Mesenchymal stem cell (in vitro differentiated cells and primary cell): ENCODE data around the gene NRROS.

Source experiments
- DNase-seq: peaks from one replicate; pipeline ENCODE4 v3.0.0-alpha.2; 2013
- H2AFZ ChIP-seq: one replicate; pipeline ENCODE4 v1.6.1; 2013; ENCODE audit warnings: low read depth, mild to moderate bottlenecking, control low read depth, inconsistent platforms, low read length, moderate library complexity
- H2AK5ac ChIP-seq: 2 replicates; pipeline ENCODE4 v1.6.1; 2013; ENCODE audit warnings: low read length, moderate library complexity, mild to moderate bottlenecking, inconsistent platforms; ENCODE audit not compliant: severe bottlenecking
- H2BK120ac ChIP-seq: one replicate; pipeline ENCODE4 v1.6.1; 2013; ENCODE audit warnings: low read depth, mild to moderate bottlenecking, inconsistent platforms, low read length, moderate library complexity
- H2BK12ac ChIP-seq, 2 experiments: one replicate each; pipeline ENCODE4 v1.6.1; 2013; ENCODE audit warnings: inconsistent platforms in 2 of 2, low read length in 2 of 2, mild to moderate bottlenecking in 2 of 2, moderate library complexity in 2 of 2, control low read depth in 1 of 2
- H2BK15ac ChIP-seq: one replicate; pipeline ENCODE4 v1.6.1; 2013; ENCODE audit warnings: mild to moderate bottlenecking, low read depth, inconsistent platforms; ENCODE audit not compliant: poor library complexity, severe bottlenecking
- H2BK5ac ChIP-seq: 2 replicates; pipeline ENCODE4 v1.6.1; 2013; ENCODE audit warnings: low read depth, mild to moderate bottlenecking, low read length, control low read depth, inconsistent platforms; ENCODE audit not compliant: poor library complexity, severe bottlenecking
- H3K14ac ChIP-seq, 2 experiments: one replicate each; pipeline ENCODE4 v1.6.1; 2013; ENCODE audit warnings: inconsistent platforms in 2 of 2, low read length in 2 of 2, control low read depth in 1 of 2, mild to moderate bottlenecking in 1 of 2, moderate library complexity in 1 of 2
- H3K18ac ChIP-seq, 2 experiments: one replicate each; pipeline ENCODE4 v1.6.1; 2013; ENCODE audit warnings: inconsistent platforms in 2 of 2, low read length in 2 of 2, control low read depth in 1 of 2, low read depth in 1 of 2, mild to moderate bottlenecking in 1 of 2
- H3K23ac ChIP-seq, 2 experiments: one replicate each; pipeline ENCODE4 v1.6.1; 2013; ENCODE audit warnings: inconsistent platforms in 2 of 2, low read length in 2 of 2, mild to moderate bottlenecking in 2 of 2, moderate library complexity in 2 of 2, control low read depth in 1 of 2
- H3K27ac ChIP-seq: 2 replicates; pipeline ENCODE4 v1.5.1; 2013; ENCODE audit warnings: mild to moderate bottlenecking, moderate library complexity, low read length, control low read depth, inconsistent platforms; ENCODE audit not compliant: poor library complexity, severe bottlenecking
- H3K27me3 ChIP-seq, 2 experiments: 2 replicates each; pipeline versions ENCODE4 v1.6.1 to v1.7.0; 2013; ENCODE audit warnings: low read length in 2 of 2, mild to moderate bottlenecking in 2 of 2, moderate library complexity in 2 of 2, control low read depth in 1 of 2, inconsistent platforms in 1 of 2; ENCODE audit not compliant: control insufficient read depth in 1 of 2, insufficient read depth in 1 of 2
- H3K36me3 ChIP-seq, 2 experiments: 2 replicates each; pipeline versions ENCODE4 v1.6.1 to v1.7.0; 2013; ENCODE audit warnings: low read length in 2 of 2, control low read depth in 1 of 2, inconsistent platforms in 1 of 2, low read depth in 1 of 2, mild to moderate bottlenecking in 1 of 2; ENCODE audit not compliant: insufficient read depth in 2 of 2, control insufficient read depth in 1 of 2
- H3K4ac ChIP-seq, 2 experiments: one replicate each; pipeline ENCODE4 v1.6.1; 2013; ENCODE audit warnings: inconsistent platforms in 2 of 2, low read length in 2 of 2, mild to moderate bottlenecking in 2 of 2, moderate library complexity in 2 of 2, control low read depth in 1 of 2, low read depth in 1 of 2
- H3K4me1 ChIP-seq: 2 replicates; pipeline ENCODE4 v1.6.1; 2013; ENCODE audit warnings: low read depth, low read length, control low read depth; ENCODE audit not compliant: control insufficient read depth, insufficient read depth
- H3K4me2 ChIP-seq: 2 replicates; pipeline ENCODE4 v1.6.1; 2013; ENCODE audit warnings: low read length, mild to moderate bottlenecking, inconsistent platforms; ENCODE audit not compliant: poor library complexity, severe bottlenecking
- H3K4me3 ChIP-seq, 2 experiments: 2 replicates each; pipeline versions ENCODE4 v1.5.1 to v1.7.0; 2013; ENCODE audit warnings: low read length in 2 of 2, mild to moderate bottlenecking in 2 of 2, control low read depth in 1 of 2, low read depth in 1 of 2; ENCODE audit not compliant: insufficient read depth in 1 of 2
- H3K79me1 ChIP-seq: replicated peaks from 2 replicates; pipeline ENCODE4 v1.6.1; 2013; ENCODE audit warnings: mild to moderate bottlenecking, control low read depth, low read length, inconsistent platforms; ENCODE audit not compliant: poor library complexity, severe bottlenecking
- H3K9ac ChIP-seq: 2 replicates; pipeline ENCODE4 v1.7.0; 2013; ENCODE audit warnings: mild to moderate bottlenecking, low read length, moderate library complexity
- H3K9me3 ChIP-seq: 2 replicates; pipeline ENCODE4 v1.7.0; 2013; ENCODE audit warnings: mild to moderate bottlenecking, low read length; ENCODE audit not compliant: control insufficient read depth
- H4K8ac ChIP-seq: one replicate; pipeline ENCODE4 v1.6.1; 2013; ENCODE audit warnings: inconsistent platforms, mild to moderate bottlenecking, low read length, moderate library complexity
- H4K91ac ChIP-seq: one replicate; pipeline ENCODE4 v1.6.1; 2013; ENCODE audit warnings: mild to moderate bottlenecking, low read length, inconsistent platforms
- WGBS: methylation state at CpG from one replicate; pipeline ENCODE4 v1.1.7; 2013; ENCODE audit warnings: mixed read lengths; 5-methylcytosine and 5-hydroxymethylcytosine counted together

NRROS gene

DNA sequence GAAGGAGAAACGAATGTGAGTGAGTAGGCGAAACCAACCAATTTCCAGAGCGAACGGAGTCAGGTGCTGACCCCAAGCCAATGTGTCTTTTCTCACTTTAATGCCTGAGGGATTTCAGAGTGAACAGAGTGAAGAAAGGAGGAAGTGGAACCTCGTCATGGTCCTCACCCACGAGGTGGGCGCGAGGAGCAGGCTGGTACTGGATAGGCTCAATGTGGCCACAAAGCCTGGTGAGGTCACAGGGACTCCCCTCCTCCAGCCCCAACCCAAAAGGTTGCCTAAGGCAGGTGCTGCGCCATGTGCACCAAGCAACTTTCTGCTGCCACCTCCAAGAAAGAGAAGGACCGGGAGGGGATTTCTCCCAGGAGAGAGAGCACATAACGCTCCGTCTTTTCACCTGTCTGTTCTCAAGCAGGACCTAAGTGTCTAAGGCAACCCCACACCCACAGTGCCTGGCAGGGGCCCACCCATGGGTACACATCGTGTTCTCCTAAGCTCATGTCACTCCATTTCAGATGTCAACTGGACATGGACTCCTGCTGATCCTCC, 3.8 kb downstream of the NRROS start:
- H4K8ac ChIP-seq, result no peak overlapping the region
- no peak overlapping the region for H4K91ac ChIP-seq
- no peak overlapping the region for H3K4ac ChIP-seq
- H3K23ac ChIP-seq, result no peak overlapping the region
- H3K36me3 ChIP-seq, result no peaks in the 10 kb centered on the region
- H3K27ac ChIP-seq, result no peak overlapping the region
- no peak overlapping the region for H2AK5ac ChIP-seq
- H3K14ac ChIP-seq, result no peak overlapping the region
- WGBS, result 92% methylated on average over 13 of the region's 13 CpGs
- DNase-seq, result no peak
- no peak overlapping the region for H2BK15ac ChIP-seq
- no peak overlapping the region for H2AFZ ChIP-seq
- H2BK5ac ChIP-seq, result no peak overlapping the region
- H3K4me2 ChIP-seq, result no peak overlapping the region
- H2BK12ac ChIP-seq, result no peak overlapping the region
- H3K27me3 ChIP-seq, result peaks cover 0 to 22% of the 10 kb centered on the region in 2 experiments
- no peaks in the 10 kb centered on the region for H3K79me1 ChIP-seq
- no peak overlapping the region for H3K4me3 ChIP-seq
- H3K9me3 ChIP-seq, result no peaks in the 10 kb centered on the region
- no peak overlapping the region for H3K9ac ChIP-seq
- peaks cover 4% of the 10 kb centered on the region for H3K4me1 ChIP-seq
- no peak overlapping the region for H2BK120ac ChIP-seq
- no peak overlapping the region for H3K18ac ChIP-seq

DNA sequence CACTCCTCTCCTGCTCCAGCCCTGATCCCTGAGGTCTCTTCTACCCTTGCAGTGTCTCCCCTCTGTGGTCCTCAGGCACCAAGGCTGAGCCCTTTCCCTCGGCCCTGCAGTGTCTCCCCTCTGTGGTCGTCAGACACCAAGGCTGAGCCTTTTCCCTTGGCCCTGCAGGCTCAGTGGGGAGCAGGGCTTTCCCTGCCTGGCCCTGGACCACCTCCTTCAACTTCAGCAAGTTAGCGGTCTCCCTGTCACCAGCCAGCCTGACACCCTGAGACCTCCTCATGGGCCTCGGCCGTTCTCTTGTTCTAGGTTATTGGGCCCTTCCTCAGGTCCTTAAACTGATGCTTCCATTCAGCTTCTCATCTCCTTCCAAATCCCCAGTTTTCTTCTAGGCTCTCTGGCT, 4.3 kb downstream of the NRROS start:
- Histone ChIP-seq H3K14ac (no peak overlapping the region), H3K27ac (no peak overlapping the region), H3K23ac (no peak overlapping the region), H4K91ac (no peak overlapping the region), H3K4me1 (peaks cover 4% of the 10 kb centered on the region), H3K9ac (no peak overlapping the region), H2BK12ac (no peak overlapping the region), H3K18ac (no peak overlapping the region), H2BK15ac (no peak overlapping the region), H3K36me3 (no peaks in the 10 kb centered on the region), H3K9me3 (no peaks in the 10 kb centered on the region), H2AK5ac (no peak overlapping the region), H3K4me2 (no peak overlapping the region), H3K27me3 (peaks cover 0 to 17% of the 10 kb centered on the region in 2 experiments), H2BK5ac (no peak overlapping the region), H3K79me1 (no peaks in the 10 kb centered on the region), H2AFZ (no peak overlapping the region), H2BK120ac (no peak overlapping the region), H3K4me3 (no peak overlapping the region), H4K8ac (no peak overlapping the region), H3K4ac (no peak overlapping the region)
- DNase-seq, result no peak
- 80% methylated on average over 5 of the region's 5 CpGs for WGBS

DNA sequence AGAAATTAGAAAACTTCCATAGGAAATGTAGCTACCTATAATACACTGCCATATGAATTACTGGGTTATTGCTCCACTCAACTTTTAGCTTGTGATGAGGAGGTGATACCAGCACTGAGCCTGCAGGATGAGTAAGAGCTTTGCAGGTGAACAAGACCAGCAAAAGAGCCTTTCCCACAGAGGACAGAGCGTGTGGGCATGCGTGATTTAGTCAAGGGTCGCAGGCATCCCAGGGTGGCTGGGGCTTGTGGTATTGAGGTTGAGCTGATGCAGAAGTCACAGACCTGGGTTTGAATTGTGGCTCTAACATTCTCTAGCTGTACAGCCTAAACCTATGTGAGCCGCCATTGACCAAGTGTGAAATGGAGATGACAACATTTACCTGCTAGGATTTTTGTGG, 5.6 kb downstream of the NRROS start:
- no peak overlapping the region for H2BK12ac ChIP-seq
- H3K4me1 ChIP-seq, result peaks cover 1% of the 10 kb centered on the region
- no peaks in the 10 kb centered on the region for H3K9me3 ChIP-seq

DNA sequence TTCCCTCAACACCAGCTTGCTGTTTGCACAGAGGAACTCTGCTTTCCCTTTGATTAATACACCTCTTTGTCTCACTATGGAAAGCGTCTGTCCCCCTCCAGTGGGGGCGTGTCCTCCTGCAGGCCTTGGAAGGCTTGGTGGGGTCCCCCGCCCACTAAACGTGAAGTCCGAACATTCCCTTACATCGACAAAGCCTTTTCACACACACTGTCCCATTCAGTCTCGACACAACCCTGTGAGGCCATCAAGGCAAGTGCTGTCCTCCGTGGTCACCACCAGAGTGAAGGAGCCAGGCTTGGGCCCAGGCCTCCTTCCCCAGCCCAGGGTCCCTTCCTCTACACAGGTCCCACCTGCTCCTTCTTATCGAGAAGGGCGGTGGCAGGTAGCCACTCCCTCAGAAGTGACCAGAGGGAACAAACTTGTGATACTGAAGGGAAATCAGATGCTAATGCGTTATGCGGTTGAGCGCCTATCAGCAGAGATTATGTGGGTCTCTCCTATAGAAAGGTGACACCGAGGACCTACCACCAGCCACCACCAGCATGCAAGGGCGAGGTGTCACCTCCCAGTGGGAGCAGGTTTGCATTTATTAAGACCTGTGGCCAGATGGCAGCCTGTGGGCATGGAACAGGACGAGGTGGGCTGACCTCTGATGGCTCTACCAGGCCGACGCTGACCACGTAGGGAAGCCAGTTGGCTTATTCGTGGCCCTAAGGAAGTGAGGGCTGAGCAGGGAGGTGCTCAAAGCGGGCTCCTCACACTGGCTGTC, 6.6 kb downstream of the NRROS start:
- DNase-seq, result no peak
- Histone ChIP-seq H3K18ac (no peak overlapping the region), H3K9ac (no peak overlapping the region), H2BK15ac (no peak overlapping the region), H3K27me3 (no peaks in the 10 kb centered on the region), H3K23ac (no peak overlapping the region), H3K36me3 (no peaks in the 10 kb centered on the region), H3K4me1 (peaks cover 1% of the 10 kb centered on the region), H2AK5ac (no peak overlapping the region), H3K27ac (no peak overlapping the region), H3K4ac (no peak overlapping the region), H2AFZ (no peak overlapping the region), H3K9me3 (no peaks in the 10 kb centered on the region), H3K14ac (no peak overlapping the region), H3K79me1 (no peaks in the 10 kb centered on the region), H2BK120ac (no peak overlapping the region), H3K4me3 (no peak overlapping the region), H2BK12ac (peak overlapping the region in 1 of 2 experiments; percentile 15), H4K8ac (no peak overlapping the region), H2BK5ac (no peak overlapping the region), H3K4me2 (no peak overlapping the region), H4K91ac (no peak overlapping the region)
- WGBS, result 96% methylated on average over 21 of the region's 21 CpGs

More for the DNA sequence above, 5.6 kb downstream of the NRROS start:
- Histone ChIP-seq H3K23ac (no peak overlapping the region), H3K36me3 (no peaks in the 10 kb centered on the region), H3K27me3 (peaks cover 0 to 6% of the 10 kb centered on the region in 2 experiments), H3K18ac (no peak overlapping the region), H3K4me2 (no peak overlapping the region), H2BK120ac (no peak overlapping the region), H3K79me1 (no peaks in the 10 kb centered on the region), H2BK5ac (no peak overlapping the region), H3K9ac (no peak overlapping the region), H4K91ac (no peak overlapping the region), H2AK5ac (no peak overlapping the region), H4K8ac (no peak overlapping the region), H2AFZ (no peak overlapping the region), H3K27ac (no peak overlapping the region), H2BK15ac (no peak overlapping the region), H3K14ac (no peak overlapping the region), H3K4me3 (no peak overlapping the region), H3K4ac (no peak overlapping the region)
- WGBS, result 99% methylated on average over 4 of the region's 4 CpGs
- DNase-seq, result no peak
